Mesendoderm (in vitro differentiated cells): ENCODE measurements around the gene RGPD4. TPM values are rescaled to one million over a fixed set of nuclear protein-coding genes. Genes with fewer than 3 reads are reported as not detected.
"Not testable (repeated sequence)": the region's sequence is repeated elsewhere in the genome, so short reads cannot be mapped to it uniquely, and the experiment has no call there.

Experiments used
- DNase-seq: peaks from one replicate; pipeline ENCODE4 v3.0.0; 2013
- H2AK5ac ChIP-seq: 2 replicates; pipeline ENCODE4 v1.6.1; 2013; ENCODE audit warnings: low read length, inconsistent platforms
- H2BK120ac ChIP-seq: 2 replicates; pipeline ENCODE4 v1.6.1; 2013; ENCODE audit warnings: low read depth, mild to moderate bottlenecking, low read length, moderate library complexity, mixed read lengths
- H2BK15ac ChIP-seq: replicated peaks from 2 replicates; pipeline ENCODE4 v1.6.1; 2013; ENCODE audit warnings: low read depth, mild to moderate bottlenecking, moderate library complexity
- H2BK5ac ChIP-seq: 2 replicates; pipeline ENCODE4 v1.6.1; 2013; ENCODE audit warnings: low read length, inconsistent platforms
- H3K18ac ChIP-seq: 2 replicates; pipeline ENCODE4 v1.6.1; 2013; ENCODE audit warnings: mild to moderate bottlenecking, low read length, mixed read lengths
- H3K23ac ChIP-seq: one replicate; pipeline ENCODE4 v1.6.1; 2013; ENCODE audit warnings: low read length
- H3K27ac ChIP-seq: 2 replicates; pipeline ENCODE4 v1.5.1; 2013; ENCODE audit warnings: low read depth, mild to moderate bottlenecking, inconsistent platforms, low read length, moderate library complexity
- H3K27me3 ChIP-seq: 2 replicates; pipeline ENCODE4 v1.6.1; 2013; ENCODE audit warnings: low read length, control low read depth, mild to moderate bottlenecking, inconsistent platforms; ENCODE audit not compliant: insufficient read depth, poor library complexity
- H3K36me3 ChIP-seq: 2 replicates; pipeline ENCODE4 v1.6.1; 2013; ENCODE audit warnings: low read length, inconsistent platforms; ENCODE audit not compliant: control insufficient read depth, insufficient read depth
- H3K4ac ChIP-seq: one replicate; pipeline ENCODE4 v1.6.1; 2013; ENCODE audit warnings: low read depth, mild to moderate bottlenecking, low read length, moderate library complexity
- H3K4me1 ChIP-seq: 2 replicates; pipeline ENCODE4 v1.6.1; 2013; ENCODE audit warnings: low read depth, low read length, inconsistent platforms; ENCODE audit not compliant: control insufficient read depth
- H3K4me2 ChIP-seq: 2 replicates; pipeline ENCODE4 v1.6.1; 2013; ENCODE audit warnings: low read length
- H3K4me3 ChIP-seq: 2 replicates; pipeline ENCODE4 v1.5.1; 2013; ENCODE audit warnings: mild to moderate bottlenecking, low read length
- H3K56ac ChIP-seq: one replicate; pipeline ENCODE4 v1.6.1; 2013; ENCODE audit warnings: low read length
- H3K79me1 ChIP-seq: 2 replicates; pipeline ENCODE4 v1.6.1; 2013; ENCODE audit warnings: low read length, inconsistent platforms
- H3K79me2 ChIP-seq: 2 replicates; pipeline ENCODE4 v1.6.1; 2013; ENCODE audit warnings: mild to moderate bottlenecking, low read length; ENCODE audit not compliant: control insufficient read depth, insufficient read depth
- H3K9ac ChIP-seq: 2 replicates; pipeline ENCODE4 v1.6.1; 2013; ENCODE audit warnings: low read length, inconsistent platforms
- H4K5ac ChIP-seq: one replicate; pipeline ENCODE4 v1.6.1; 2013; ENCODE audit warnings: low read length
- H4K8ac ChIP-seq: one replicate; pipeline ENCODE4 v1.6.1; 2013; ENCODE audit warnings: low read depth, mild to moderate bottlenecking, control low read depth, low read length, moderate library complexity
- WGBS: extraction: QIAGEN DNeasy Blood & Tissue Kit; methylation state at CpG from one replicate; pipeline ENCODE4 v1.1.7; 2013; ENCODE audit warnings: low lambda C conversion rate, missing lambda C conversion rate; ENCODE audit not compliant: insufficient coverage; ENCODE audit errors: extremely low coverage; 5-methylcytosine and 5-hydroxymethylcytosine counted together
- polyA plus RNA-seq, 2 experiments: library from polyadenylated mRNA; stranded (reverse); fragments of 200-250 nt; gene quantifications; one replicate each; pipeline ENCODE4 v1.2.3, GENCODE V29; 2013

The RGPD4 gene
- under 0.01 TPM for polyA plus RNA-seq (2013, experiment 1 of 2)
- polyA plus RNA-seq (2013, experiment 2 of 2): not detected

DNA sequence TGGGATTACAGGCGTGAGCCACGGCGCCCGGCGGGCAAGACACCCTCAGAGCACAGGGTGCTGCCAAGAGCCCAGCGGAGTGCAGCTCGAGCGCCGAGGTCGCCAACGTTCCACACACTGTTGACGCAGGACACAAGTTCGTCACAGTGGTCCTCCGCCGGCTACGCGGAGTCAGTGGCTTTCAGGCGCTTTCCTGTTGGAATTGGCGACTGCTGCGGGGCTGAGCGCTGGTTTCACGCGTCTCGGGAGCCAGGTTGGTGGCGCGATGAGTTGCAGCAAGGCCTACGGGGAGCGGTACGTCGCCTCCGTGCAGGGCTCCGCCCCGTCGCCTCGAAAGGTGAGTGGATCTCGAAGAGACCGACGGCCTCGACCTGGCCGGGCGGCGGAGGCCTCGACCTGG is at the start of gene RGPD4:
Gene RGPD4, plus strand, starts transcription at position 144 of the 400 bp plus-strand sequence. Its CDS starts 122 bp downstream, at position 266.
- H3K18ac ChIP-seq, H2BK120ac ChIP-seq, H3K4me3 ChIP-seq, DNase-seq, H3K9ac ChIP-seq, H3K56ac ChIP-seq, H2BK5ac ChIP-seq, H3K79me1 ChIP-seq, H2BK15ac ChIP-seq, H3K4me2 ChIP-seq, H3K36me3 ChIP-seq, H3K27ac ChIP-seq, H4K8ac ChIP-seq, H4K5ac ChIP-seq, H3K4me1 ChIP-seq, H3K23ac ChIP-seq, H3K4ac ChIP-seq, H2AK5ac ChIP-seq, H3K27me3 ChIP-seq, H3K79me2 ChIP-seq: not testable (repeated sequence)
- WGBS: no CpG with 5 or more reads among the region's 43 CpGs

DNA sequence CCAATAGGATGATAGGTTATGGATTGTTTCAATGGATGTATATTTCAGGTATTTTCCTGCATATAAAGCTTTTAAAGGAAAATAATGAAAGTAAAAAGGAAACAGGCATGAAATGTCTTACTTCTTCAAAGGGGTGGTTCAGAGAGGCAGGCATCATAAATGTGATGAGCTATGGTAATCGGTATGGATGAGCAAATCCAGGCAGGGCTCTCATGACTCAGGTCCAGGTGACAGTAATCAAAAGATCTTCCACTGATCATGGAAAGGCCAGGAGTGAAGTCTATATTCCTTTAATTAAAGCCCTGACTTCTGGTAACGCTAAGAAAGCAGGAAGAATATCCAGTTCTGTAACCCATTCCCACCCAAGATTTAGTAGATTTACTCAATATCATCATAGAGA is 48.7 kb upstream of the RGPD4 start:
- Histone ChIP-seq H3K79me2 (no peaks in the 10 kb centered on the region), H4K5ac (no peak overlapping the region), H3K56ac (no peak overlapping the region), H3K27ac (no peak overlapping the region), H2BK120ac (no peak overlapping the region), H3K9ac (no peak overlapping the region), H3K79me1 (no peaks in the 10 kb centered on the region), H4K8ac (no peak overlapping the region), H3K27me3 (no peaks in the 10 kb centered on the region), H2AK5ac (no peak overlapping the region), H2BK15ac (no peak overlapping the region), H3K4me1 (no peaks in the 10 kb centered on the region), H3K4ac (no peak overlapping the region), H3K4me3 (no peak overlapping the region), H2BK5ac (no peak overlapping the region), H3K36me3 (no peaks in the 10 kb centered on the region), H3K4me2 (no peak overlapping the region), H3K18ac (no peak overlapping the region), H3K23ac (no peak overlapping the region)
- no peak for DNase-seq
- no CpG with 5 or more reads among the region's 2 CpGs for WGBS

GRCh38 chr2:107785756-107786155 is 40.9 kb upstream of the RGPD4 start:
- H4K5ac ChIP-seq: no peak overlapping the region
- H3K4ac ChIP-seq: no peak overlapping the region
- H3K18ac ChIP-seq: no peak overlapping the region
- no peak overlapping the region for H3K9ac ChIP-seq
- H2BK15ac ChIP-seq: no peak overlapping the region
- H3K4me3 ChIP-seq: no peak overlapping the region
- H3K4me1 ChIP-seq: no peaks in the 10 kb centered on the region
- no peaks in the 10 kb centered on the region for H3K79me1 ChIP-seq
- no peak overlapping the region for H3K56ac ChIP-seq
- no peak overlapping the region for H3K4me2 ChIP-seq
- no peaks in the 10 kb centered on the region for H3K27me3 ChIP-seq
- no peak overlapping the region for H3K23ac ChIP-seq
- H2BK5ac ChIP-seq: no peak overlapping the region
- H2BK120ac ChIP-seq: no peak overlapping the region
- H3K27ac ChIP-seq: no peak overlapping the region
- no peak overlapping the region for H4K8ac ChIP-seq
- no peaks in the 10 kb centered on the region for H3K79me2 ChIP-seq
- no peaks in the 10 kb centered on the region for H3K36me3 ChIP-seq
- WGBS: no CpG with 5 or more reads among the region's 1 CpG
- no peak overlapping the region for H2AK5ac ChIP-seq
- no peak for DNase-seq

- H2BK120ac ChIP-seq: no peak overlapping the region
- no peaks in the 10 kb centered on the region for H3K36me3 ChIP-seq
- no peak overlapping the region for H3K18ac ChIP-seq
- H3K4ac ChIP-seq: no peak overlapping the region
- H3K79me1 ChIP-seq: no peaks in the 10 kb centered on the region
- H3K9ac ChIP-seq: no peak overlapping the region
- H4K8ac ChIP-seq: no peak overlapping the region
- H3K23ac ChIP-seq: no peak overlapping the region
- H3K27me3 ChIP-seq: no peaks in the 10 kb centered on the region
- H2AK5ac ChIP-seq: no peak overlapping the region
- no peak overlapping the region for H3K56ac ChIP-seq
- H2BK15ac ChIP-seq: no peak overlapping the region
- no peaks in the 10 kb centered on the region for H3K79me2 ChIP-seq
- H3K4me2 ChIP-seq: no peak overlapping the region
- no peak overlapping the region for H2BK5ac ChIP-seq
- no peaks in the 10 kb centered on the region for H3K4me1 ChIP-seq
- WGBS: no CpG with 5 or more reads among the region's 1 CpG
- H3K4me3 ChIP-seq: no peak overlapping the region
- DNase-seq: no peak
- no peak overlapping the region for H3K27ac ChIP-seq
- H4K5ac ChIP-seq: no peak overlapping the region
Observed at GRCh38 chr2:107790837-107791236, 35.9 kb upstream of the RGPD4 start.

GRCh38 chr2:107801498-107801897 is 25.2 kb upstream of the RGPD4 start:
- H3K27me3 ChIP-seq: no peaks in the 10 kb centered on the region
- H4K8ac ChIP-seq: no peak overlapping the region
- H3K27ac ChIP-seq: no peak overlapping the region
- H2BK15ac ChIP-seq: no peak overlapping the region
- no peak overlapping the region for H3K23ac ChIP-seq
- no peak overlapping the region for H3K4me2 ChIP-seq
- H3K18ac ChIP-seq: no peak overlapping the region
- H2AK5ac ChIP-seq: no peak overlapping the region
- no peak overlapping the region for H3K56ac ChIP-seq
- no peak overlapping the region for H3K9ac ChIP-seq
- H2BK5ac ChIP-seq: no peak overlapping the region
- H4K5ac ChIP-seq: no peak overlapping the region
- no peak overlapping the region for H3K4me3 ChIP-seq
- no peaks in the 10 kb centered on the region for H3K36me3 ChIP-seq
- H3K4me1 ChIP-seq: no peaks in the 10 kb centered on the region
- no peak overlapping the region for H3K4ac ChIP-seq
- H3K79me1 ChIP-seq: no peaks in the 10 kb centered on the region
- H3K79me2 ChIP-seq: no peaks in the 10 kb centered on the region
- DNase-seq: no peak
- H2BK120ac ChIP-seq: no peak overlapping the region
- no CpG with 5 or more reads among the region's 2 CpGs for WGBS
